Activated CD8-positive, alpha-beta memory T cell treated with anti-CD3 and anti-CD28 coated beads, Interleukin-2, amount 50 U/mL, for 24 hours (primary cell): ENCODE results near the gene DNASE2B.

Experiments
- DNase-seq: peaks from one replicate; pipeline ENCODE4 v3.0.0-alpha.2; 2020; ENCODE audit errors: extremely low read depth

The DNASE2B gene

GRCh38 chr1:84374991-84375696 lies 23.1 kb upstream of the DNASE2B start:
- no peak for DNase-seq

GRCh38 chr1:84376000-84376910 lies 22.0 kb upstream of the DNASE2B start:
- no peak for DNase-seq

DNA sequence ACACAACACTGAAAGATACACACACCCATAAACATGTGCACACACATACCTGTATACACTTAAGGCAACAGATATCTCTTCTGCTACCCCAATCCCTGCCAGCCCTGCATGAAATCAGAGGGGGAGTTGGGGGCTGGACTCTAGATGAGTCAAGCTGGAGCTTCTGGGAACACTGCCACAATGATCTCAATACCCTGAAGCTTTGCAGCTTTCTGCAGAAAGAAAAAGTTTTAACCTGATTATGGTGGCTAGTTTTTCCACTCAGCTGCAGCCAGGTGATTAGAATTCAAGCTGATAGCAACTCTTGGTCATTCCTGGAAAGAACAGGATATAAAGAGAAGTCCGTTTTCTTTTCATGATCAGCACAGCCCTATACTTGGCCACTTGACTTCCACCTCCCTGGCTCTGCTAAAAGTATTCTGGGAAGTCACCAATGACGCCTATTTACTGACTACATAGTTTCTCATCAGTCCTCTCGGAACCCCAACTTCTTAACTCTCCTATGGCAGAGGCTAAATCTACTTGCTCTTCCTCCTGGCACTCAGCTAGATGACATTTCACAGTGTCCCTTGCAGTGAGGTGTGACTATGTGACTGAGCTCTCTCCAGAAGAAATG lies 20.7 kb upstream of the DNASE2B start:
- no peak for DNase-seq

DNA sequence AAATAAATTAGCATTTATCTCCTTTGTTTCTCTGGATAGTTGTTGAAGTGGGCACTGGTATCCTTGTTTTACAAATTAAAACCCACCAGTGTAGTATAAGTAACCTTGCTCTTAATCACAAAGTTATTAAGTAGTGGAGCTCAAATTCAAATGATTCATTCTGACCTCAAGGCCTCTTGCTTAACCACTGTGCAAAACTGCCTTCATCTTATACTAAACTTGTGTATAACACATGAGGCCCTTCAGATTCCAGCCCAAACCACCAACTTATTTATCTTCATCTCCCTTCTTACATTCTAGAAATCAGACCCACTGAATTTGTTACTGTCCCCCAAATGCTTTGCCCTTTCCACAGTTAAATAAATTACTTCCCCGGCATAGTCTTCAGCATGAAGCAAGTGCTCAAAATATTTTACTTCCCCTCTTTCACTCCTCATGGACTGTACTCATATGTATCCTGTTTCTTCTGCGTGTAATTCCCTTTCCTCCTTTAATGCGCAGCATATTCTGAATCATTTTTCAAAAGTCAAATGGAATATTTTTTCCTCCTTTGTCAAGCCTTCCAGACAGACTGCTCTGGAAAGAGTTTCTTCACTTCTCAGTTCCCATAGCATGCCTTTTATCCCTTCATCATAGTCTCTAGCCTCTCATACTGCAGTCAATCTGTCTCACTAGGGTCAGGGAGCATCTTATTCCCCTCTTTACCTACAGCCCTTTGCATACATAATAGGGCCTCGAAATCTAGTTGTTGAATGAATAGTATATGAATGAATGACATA lies 19.0 kb upstream of the DNASE2B start:
- DNase-seq = no peak

- no peak for DNase-seq
Observed at GRCh38 chr1:84379917-84380180, 18.4 kb upstream of the DNASE2B start.

GRCh38 chr1:84382127-84382526 lies 16.2 kb upstream of the DNASE2B start:
- DNase-seq = no peak

GRCh38 chr1:84385347-84385746 lies 12.9 kb upstream of the DNASE2B start:
- no peak for DNase-seq

- no peak for DNase-seq
Observed at GRCh38 chr1:84386716-84387479, 11.4 kb upstream of the DNASE2B start.

GRCh38 chr1:84387480-84388163 lies 10.7 kb upstream of the DNASE2B start:
- DNase-seq = no peak

DNA sequence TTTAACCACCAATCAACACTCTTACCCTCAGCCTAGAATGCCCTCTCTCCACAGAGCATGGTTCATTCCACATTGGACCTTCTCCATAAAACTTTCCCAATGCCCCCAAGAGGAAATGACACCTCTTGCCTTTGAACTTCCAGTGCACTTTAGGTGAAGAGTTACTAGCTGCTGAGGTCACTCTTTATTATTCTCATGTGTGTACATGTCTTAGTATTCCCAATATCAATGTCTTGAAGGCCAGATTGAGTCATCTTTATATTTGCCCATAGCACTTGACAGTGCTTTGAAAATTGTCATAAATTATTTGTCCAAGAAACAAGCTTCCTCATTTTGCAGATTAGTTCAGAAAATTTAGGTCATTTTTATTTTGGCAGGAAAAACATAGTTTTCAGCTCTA lies 8.1 kb upstream of the DNASE2B start:
- DNase-seq = no peak

- DNase-seq = no peak
Observed at GRCh38 chr1:84401156-84401555, 2.9 kb downstream of the DNASE2B start.

GRCh38 chr1:84402060-84402459 lies 3.8 kb downstream of the DNASE2B start:
- no peak for DNase-seq

- no peak for DNase-seq
Observed at GRCh38 chr1:84402501-84402900, 4.2 kb downstream of the DNASE2B start.

DNA sequence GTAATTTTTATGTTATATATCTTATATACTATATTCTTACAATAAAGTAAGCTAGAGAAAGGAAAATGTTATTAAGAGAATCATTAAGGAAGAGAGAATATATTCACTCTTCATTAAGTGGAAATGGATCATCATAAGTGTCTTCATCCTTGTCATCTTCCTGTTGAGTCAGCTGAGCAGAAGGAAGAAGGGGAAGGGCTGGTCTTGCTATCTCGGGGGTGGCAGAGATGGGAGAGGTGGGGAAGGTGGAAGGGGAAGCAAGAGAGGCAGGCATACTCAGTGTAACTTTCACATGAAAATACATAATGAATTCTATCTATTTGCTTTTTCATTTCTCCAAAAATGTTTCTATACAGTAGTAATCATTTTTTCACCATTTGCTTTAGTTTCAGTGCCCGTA lies 5.1 kb downstream of the DNASE2B start:
- no peak for DNase-seq

- no peak for DNase-seq
Observed at GRCh38 chr1:84406346-84406861, 8.1 kb downstream of the DNASE2B start.

DNA sequence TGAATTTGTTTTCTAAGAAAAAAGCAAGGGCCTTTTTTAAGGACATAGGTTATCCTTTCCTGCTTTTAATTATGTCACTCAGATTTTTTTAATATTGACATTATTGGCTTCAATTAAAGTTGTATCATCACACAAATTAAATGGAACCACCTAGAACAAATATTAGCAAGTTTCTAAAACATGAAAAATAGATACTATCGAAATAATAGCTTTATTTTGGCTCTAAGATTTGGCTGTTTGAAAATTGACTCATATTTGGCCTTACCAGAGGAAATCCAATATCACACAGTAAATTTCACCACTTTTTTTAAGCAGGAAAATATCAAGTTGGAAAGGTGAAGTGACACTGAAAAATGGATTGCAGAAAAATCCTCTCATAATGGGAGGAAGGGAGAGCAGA lies 9.2 kb downstream of the DNASE2B start:
- no peak for DNase-seq

DNA sequence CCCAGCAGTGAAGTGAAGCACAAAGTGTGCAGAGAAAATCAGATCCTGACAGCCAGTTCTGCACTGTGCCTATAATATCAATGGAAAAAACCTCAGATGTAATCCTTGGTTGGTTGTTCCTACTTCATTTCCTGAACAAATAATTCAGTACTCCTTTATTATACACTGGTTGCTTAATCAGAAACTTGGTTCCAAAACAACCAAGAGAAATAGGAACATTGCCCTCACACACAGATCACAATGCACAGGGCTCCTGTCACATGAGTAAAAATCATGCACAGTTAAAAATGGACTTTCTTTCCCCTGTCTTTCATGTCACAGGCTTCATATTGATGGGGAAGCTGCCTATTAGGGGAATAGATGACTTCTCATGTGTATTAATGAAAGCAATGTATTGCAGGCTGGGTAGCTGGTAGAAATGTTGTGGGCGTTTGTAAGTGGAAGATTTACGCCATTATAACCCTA lies 9.7 kb downstream of the DNASE2B start:
- no peak for DNase-seq

DNA sequence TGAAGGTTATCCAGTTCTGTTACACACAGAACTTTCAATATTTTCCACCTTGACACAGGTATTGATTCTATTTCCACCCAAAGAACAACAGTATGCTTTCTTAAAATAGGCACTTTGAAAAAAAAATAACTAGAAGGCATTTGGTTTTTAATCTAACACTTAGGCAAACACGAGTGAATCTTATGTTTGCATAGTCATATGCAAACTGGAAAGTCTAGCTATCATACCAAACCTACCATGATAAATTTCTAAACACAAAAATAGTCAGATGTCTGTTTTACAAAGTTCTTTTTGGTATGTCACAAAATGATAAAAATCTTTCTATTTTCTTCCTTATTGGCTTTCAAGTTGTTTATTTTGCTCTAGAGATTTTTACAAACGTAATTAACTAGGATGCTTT lies 11.6 kb downstream of the DNASE2B start:
- DNase-seq = no peak

- no peak for DNase-seq
Observed at GRCh38 chr1:84410328-84411095, 12.2 kb downstream of the DNASE2B start.
